ENCODE results near the gene GABRB1.
A peak's percentile ranks its signal among the peaks of the same experiment; 100 is the strongest.

DNA sequence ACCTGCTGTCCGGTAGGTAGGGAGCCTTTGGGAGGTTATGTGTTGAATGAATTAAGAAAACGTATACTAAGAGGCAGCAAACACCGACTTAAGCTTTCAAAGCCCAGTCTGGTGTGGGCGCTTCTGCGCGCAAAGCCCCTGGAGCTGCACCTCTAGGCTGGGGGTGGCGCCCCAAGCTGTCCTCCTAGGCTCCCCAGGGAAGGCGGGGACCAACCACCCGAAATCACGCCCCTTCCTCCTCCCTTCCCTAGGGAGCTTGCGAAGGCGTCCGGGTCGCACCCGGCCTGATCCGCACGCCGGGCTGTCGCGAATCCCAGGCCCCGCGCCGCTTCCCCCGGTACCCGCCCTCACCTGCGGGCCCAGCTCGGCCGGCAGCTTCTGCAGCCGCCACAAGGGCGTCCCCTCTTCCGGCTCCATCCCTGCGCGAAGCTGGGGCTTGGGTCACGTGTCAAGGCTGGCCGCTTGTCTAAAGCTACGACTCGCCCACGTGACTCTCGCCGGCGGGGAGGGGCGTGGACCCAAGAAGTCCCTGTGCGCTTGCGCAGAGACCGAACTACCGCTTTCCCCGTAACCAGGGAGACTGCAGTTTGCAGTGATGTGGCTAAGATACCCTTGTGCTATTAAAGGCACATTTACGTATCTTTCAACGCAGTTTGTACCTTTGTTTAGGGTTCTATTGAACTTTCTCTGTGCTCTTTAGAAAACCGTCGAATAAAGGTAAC, 432.0 kb downstream of the GABRB1 start, which contains the start of gene COMMD8:
- TF ChIP-seq, protein P1, sequence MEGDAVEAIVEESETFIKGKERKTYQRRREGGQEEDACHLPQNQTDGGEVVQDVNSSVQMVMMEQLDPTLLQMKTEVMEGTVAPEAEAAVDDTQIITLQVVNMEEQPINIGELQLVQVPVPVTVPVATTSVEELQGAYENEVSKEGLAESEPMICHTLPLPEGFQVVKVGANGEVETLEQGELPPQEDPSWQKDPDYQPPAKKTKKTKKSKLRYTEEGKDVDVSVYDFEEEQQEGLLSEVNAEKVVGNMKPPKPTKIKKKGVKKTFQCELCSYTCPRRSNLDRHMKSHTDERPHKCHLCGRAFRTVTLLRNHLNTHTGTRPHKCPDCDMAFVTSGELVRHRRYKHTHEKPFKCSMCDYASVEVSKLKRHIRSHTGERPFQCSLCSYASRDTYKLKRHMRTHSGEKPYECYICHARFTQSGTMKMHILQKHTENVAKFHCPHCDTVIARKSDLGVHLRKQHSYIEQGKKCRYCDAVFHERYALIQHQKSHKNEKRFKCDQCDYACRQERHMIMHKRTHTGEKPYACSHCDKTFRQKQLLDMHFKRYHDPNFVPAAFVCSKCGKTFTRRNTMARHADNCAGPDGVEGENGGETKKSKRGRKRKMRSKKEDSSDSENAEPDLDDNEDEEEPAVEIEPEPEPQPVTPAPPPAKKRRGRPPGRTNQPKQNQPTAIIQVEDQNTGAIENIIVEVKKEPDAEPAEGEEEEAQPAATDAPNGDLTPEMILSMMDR (IDR thresholded peaks at IDR 0.05): no peak
- TF ChIP-seq CEBPB (IDR thresholded peaks at IDR 0.05): no peak
- TF ChIP-seq TP53 (CRISPR knock-in tag; IDR thresholded peaks at IDR 0.05): no peak
- peak in 1 of 2 experiments; percentile 60; a peak in 3 of 5 replicates for TF ChIP-seq JUN (IDR thresholded peaks at IDR 0.05)
- TF ChIP-seq KDM5A (IDR thresholded peaks at IDR 0.05): no peak; the same call in 1 of the 2 replicates
- TF ChIP-seq NR3C1 (IDR thresholded peaks at IDR 0.05): no peak
- no peak for TF ChIP-seq RFX5 (IDR thresholded peaks at IDR 0.05)
- TF ChIP-seq, protein P2, sequence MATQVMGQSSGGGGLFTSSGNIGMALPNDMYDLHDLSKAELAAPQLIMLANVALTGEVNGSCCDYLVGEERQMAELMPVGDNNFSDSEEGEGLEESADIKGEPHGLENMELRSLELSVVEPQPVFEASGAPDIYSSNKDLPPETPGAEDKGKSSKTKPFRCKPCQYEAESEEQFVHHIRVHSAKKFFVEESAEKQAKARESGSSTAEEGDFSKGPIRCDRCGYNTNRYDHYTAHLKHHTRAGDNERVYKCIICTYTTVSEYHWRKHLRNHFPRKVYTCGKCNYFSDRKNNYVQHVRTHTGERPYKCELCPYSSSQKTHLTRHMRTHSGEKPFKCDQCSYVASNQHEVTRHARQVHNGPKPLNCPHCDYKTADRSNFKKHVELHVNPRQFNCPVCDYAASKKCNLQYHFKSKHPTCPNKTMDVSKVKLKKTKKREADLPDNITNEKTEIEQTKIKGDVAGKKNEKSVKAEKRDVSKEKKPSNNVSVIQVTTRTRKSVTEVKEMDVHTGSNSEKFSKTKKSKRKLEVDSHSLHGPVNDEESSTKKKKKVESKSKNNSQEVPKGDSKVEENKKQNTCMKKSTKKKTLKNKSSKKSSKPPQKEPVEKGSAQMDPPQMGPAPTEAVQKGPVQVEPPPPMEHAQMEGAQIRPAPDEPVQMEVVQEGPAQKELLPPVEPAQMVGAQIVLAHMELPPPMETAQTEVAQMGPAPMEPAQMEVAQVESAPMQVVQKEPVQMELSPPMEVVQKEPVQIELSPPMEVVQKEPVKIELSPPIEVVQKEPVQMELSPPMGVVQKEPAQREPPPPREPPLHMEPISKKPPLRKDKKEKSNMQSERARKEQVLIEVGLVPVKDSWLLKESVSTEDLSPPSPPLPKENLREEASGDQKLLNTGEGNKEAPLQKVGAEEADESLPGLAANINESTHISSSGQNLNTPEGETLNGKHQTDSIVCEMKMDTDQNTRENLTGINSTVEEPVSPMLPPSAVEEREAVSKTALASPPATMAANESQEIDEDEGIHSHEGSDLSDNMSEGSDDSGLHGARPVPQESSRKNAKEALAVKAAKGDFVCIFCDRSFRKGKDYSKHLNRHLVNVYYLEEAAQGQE (IDR thresholded peaks at IDR 0.05): no peak
